Activated CD8-positive, alpha-beta memory T cell treated with anti-CD3 and anti-CD28 coated beads, Interleukin-2, amount 10 ng/mL, durations not matched to agents 7 days and 5 days (primary cell): ENCODE results near the gene ZNF181. TPM values are rescaled to one million over a fixed set of nuclear protein-coding genes. Genes with fewer than 3 reads are reported as not detected.
A peak's percentile ranks its signal among the peaks of the same experiment; 100 is the strongest.
"Not testable (repeated sequence)": the region's sequence is repeated elsewhere in the genome, so short reads cannot be mapped to it uniquely, and the experiment has no call there.

ENCODE experiments used
- ATAC-seq: fragments of 150-1000 bp; cut with Tn5 transposase; one replicate; pipeline ENCODE4 v1.10.0; 2021; ENCODE audit warnings: moderate library complexity
- CTCF ChIA-PET: fragments of 350-600 bp; sonication (Branson Sonifier 250); formaldehyde crosslinking; loops from one replicate; lab custom pipeline; 2021; ENCODE audit warnings: antibody characterized with exemption; lab: Charles Lee
- DNase-seq: peaks from one replicate; pipeline ENCODE4 v3.0.0-alpha.2; 2020
- H3K27ac Mint-ChIP-seq: one replicate; pipeline ENCODE4 v1.8.0; 2021; ENCODE audit warnings: mild to moderate bottlenecking, mixed read lengths
- H3K27me3 Mint-ChIP-seq: one replicate; pipeline ENCODE4 v1.8.0; 2021; ENCODE audit warnings: mixed read lengths
- H3K36me3 Mint-ChIP-seq: one replicate; pipeline ENCODE4 v1.8.0; 2021; ENCODE audit warnings: mild to moderate bottlenecking, mixed read lengths
- H3K4me1 Mint-ChIP-seq: one replicate; pipeline ENCODE4 v1.8.0; 2021; ENCODE audit warnings: mixed read lengths
- H3K4me3 Mint-ChIP-seq: one replicate; pipeline ENCODE4 v1.8.0; 2021; ENCODE audit warnings: mild to moderate bottlenecking, moderate library complexity, mixed read lengths
- H3K9me3 Mint-ChIP-seq: one replicate; pipeline ENCODE4 v1.8.0; 2022; ENCODE audit warnings: low read depth, mixed read lengths
- total RNA-seq, 2 experiments: library from RNA; stranded (reverse); gene quantifications; one replicate each; pipeline ENCODE4 v1.2.3, GENCODE V29; 2021

Gene ZNF181
- 1 to 10 TPM; 1.9 to 3.6 TPM for total RNA-seq

DNA sequence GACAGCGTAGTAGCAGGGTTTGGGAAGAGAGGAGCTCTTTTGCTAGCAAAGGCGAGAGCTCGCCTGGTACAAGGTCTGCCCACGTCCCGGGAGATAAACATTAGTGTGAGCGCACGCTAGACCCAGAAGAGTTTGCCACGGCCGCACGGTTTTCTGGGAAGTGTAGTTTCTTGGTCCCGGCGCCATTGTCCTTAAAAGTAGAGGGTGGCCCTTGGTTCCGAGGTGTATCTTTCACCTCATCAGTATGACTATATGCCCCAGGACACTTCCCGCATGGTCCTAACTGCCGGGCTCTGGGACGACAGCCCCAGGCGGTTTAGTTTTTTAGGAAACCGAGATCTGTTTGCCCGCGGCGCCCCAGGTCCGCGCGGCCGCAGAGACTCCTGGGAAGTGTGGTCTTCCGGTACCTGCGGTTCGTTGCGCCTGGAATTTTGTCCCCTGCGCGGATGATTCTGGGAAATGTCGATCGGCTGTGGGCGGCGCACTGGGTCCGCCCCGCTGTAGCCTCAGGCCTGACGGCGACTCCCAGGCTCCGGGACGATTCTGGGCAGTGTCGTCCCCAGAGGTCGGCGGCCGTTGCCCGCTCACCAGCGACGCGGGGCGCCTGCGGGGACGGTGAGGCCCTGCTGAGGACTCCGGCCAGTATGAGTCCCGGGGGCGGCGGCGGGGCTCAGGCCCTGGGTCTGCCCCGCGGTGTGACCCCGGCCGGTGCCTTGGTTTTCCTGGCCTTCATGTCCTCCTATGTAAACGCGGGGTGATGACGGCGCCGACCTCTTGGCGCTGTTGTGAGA, at the start of gene ZNF181:
ZNF181 (plus strand) TSS at position 498 of the 791 bp plus-strand sequence. CDS start 795 bp downstream, outside the sequence.
- Mint-ChIP-seq H3K27ac (peak within 1 kb of the TSS; percentile 84), H3K36me3 (peaks cover 26% of the 10 kb centered on the region), H3K4me3 (peak within 1 kb of the TSS; percentile 83), H3K9me3 (peaks cover 17% of the 10 kb centered on the region), H3K4me1 (peaks cover 22% of the 10 kb centered on the region), H3K27me3 (no peaks in the 10 kb centered on the region)
- DNase-seq (peak; percentile 90), ATAC-seq (peak; percentile 90)
- CTCF ChIA-PET, result interaction anchor here (0.6 to 1.0 kb wide), 2 partner anchors 239 to 333 kb away, joined by 3 read pairs; no protein-coding TSS in a partner anchor

DNA sequence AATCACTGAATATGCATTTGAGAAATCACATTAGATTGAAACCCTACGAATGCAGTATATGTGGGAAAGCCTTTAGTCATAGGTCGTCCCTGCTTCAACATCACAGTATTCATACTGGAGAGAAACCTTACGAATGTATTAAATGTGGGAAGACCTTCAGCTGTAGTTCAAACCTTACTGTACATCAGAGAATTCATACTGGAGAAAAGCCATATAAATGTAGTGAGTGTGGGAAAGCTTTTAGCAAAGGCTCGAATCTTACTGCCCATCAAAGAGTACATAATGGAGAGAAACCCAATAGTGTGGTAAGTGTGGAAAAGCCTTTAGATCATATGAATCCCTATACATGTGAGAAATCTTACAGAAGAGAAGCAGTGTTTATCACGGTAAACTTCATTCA, 48.8 kb upstream of the ZNF181 start:
- ATAC-seq, CTCF ChIA-PET: not testable (repeated sequence)
- H3K9me3 Mint-ChIP-seq, result peaks cover 42% of the 10 kb centered on the region

GRCh38 chr19:34686455-34686854, 47.6 kb upstream of the ZNF181 start:
- H3K4me3 Mint-ChIP-seq, result no peak overlapping the region
- ATAC-seq (no peak), DNase-seq (no peak)
- H3K9me3 Mint-ChIP-seq, result peaks cover 39% of the 10 kb centered on the region
- H3K27me3 Mint-ChIP-seq, result no peaks in the 10 kb centered on the region
- no peak overlapping the region for H3K27ac Mint-ChIP-seq
- CTCF ChIA-PET, result interaction anchor here (1.3 kb wide), 1 partner anchor 47 kb away, joined by 5 read pairs; no protein-coding TSS in a partner anchor
- H3K36me3 Mint-ChIP-seq, result peaks cover 43% of the 10 kb centered on the region
- no peaks in the 10 kb centered on the region for H3K4me1 Mint-ChIP-seq

More for the DNA sequence above, 48.8 kb upstream of the ZNF181 start:
- H3K36me3 Mint-ChIP-seq, result peaks cover 53% of the 10 kb centered on the region
- H3K27ac Mint-ChIP-seq, H3K4me3 Mint-ChIP-seq, H3K4me1 Mint-ChIP-seq, H3K27me3 Mint-ChIP-seq, DNase-seq: not testable (repeated sequence)

DNA sequence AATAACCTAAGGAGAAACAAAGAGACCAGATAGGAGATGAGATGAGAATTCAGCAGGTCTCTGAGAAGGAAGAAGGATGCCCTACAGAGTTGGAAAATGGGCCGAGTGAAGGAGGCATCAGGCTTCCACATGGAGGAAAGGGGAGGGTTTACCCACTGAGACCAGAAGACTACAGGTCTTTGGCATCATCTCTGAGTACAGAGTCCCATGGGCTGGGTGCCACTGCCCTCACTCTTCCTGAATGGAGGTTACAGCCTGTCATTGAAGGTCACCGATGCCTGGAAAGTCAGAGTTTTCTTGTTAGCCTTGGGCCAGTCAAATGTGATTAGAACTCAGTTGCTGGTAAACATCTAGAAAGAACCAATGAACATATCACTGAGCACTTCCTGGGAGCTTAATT, 46.7 kb upstream of the ZNF181 start:
- Mint-ChIP-seq H3K27me3 (peaks cover 2% of the 10 kb centered on the region), H3K36me3 (peaks cover 35% of the 10 kb centered on the region), H3K27ac (no peak overlapping the region), H3K9me3 (peaks cover 38% of the 10 kb centered on the region), H3K4me3 (no peak overlapping the region), H3K4me1 (no peaks in the 10 kb centered on the region)
- DNase-seq (no peak), ATAC-seq (no peak)
- CTCF ChIA-PET, result interaction anchor here (1.3 kb wide), 1 partner anchor 48 kb away, joined by 5 read pairs; no protein-coding TSS in a partner anchor

DNA sequence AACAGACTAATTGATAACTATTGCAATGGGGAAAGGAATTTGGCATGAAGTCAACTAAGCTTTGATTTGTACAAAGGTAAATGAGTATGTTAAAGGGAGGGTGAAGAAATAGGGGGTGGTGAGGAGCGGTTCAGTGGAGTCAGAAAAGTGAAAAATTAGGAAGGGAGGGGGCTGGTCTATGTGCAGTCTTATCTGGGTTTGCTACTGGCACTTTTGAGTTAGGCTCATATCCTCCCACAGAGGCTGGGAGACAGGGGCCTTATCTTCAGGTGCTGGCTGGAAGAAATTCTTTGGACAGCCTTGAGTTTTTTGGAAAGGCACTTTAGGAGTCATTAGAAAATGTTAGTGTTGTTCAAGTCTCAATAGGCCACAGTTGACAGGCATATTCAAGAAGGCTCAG, 45.5 kb upstream of the ZNF181 start:
- no peak for ATAC-seq
- CTCF ChIA-PET, result no interaction called here
- Mint-ChIP-seq H3K4me1 (no peaks in the 10 kb centered on the region), H3K9me3 (peaks cover 33% of the 10 kb centered on the region), H3K4me3 (no peak overlapping the region), H3K27me3 (peaks cover 6% of the 10 kb centered on the region), H3K27ac (no peak overlapping the region), H3K36me3 (peaks cover 23% of the 10 kb centered on the region)
- DNase-seq, result no peak

DNA sequence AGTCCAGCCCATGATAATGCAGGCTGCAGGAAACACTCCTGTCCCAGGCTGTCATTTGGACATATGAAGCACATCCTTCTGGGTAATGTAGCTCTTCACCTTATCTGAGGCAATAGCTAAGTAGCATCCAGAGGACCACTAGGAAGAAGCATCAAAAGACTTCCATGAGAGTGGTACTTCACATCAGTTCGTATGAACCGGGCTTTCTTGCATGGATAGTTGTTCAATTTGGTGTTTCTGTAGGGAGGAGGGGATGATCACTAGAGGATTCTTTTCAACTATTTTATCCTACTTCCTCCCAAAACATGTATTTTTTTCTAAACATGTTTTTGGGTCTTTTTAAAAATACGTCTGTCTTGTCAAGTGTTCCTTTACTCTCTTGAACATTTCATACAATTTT, 43.7 kb upstream of the ZNF181 start:
- H3K27me3 Mint-ChIP-seq, result peaks cover 9% of the 10 kb centered on the region
- no peak overlapping the region for H3K27ac Mint-ChIP-seq
- ATAC-seq (no peak), DNase-seq (no peak)
- no peak overlapping the region for H3K4me3 Mint-ChIP-seq
- H3K4me1 Mint-ChIP-seq, result no peaks in the 10 kb centered on the region
- H3K36me3 Mint-ChIP-seq, result peaks cover 10% of the 10 kb centered on the region
- H3K9me3 Mint-ChIP-seq, result peaks cover 22% of the 10 kb centered on the region
- CTCF ChIA-PET, result interaction anchor here (1.0 kb wide), 1 partner anchor 13 kb away, joined by 3 read pairs; the partner anchor contains the start of genes SCGB2B2 and ZNF302

DNA sequence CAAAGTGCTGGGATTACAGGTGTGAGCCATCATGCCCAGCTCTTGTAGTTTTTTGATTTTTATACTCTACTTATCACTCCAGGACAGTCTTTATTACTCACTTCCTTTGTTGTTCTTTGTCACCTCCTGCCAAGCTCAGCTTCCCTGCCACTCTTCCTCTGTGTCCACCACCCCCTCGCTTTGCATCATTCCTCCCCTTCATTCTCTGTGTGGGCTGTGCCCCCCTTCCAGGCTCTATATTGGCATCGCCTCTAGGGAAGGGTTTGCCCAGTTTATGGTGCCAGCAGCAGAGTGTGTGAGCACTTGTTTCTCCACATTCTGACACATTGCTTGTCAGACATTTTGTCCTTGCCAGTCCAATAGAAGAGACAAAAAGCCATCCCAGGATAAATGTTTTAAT, 41.5 kb upstream of the ZNF181 start:
- H3K4me3 Mint-ChIP-seq, result no peak overlapping the region
- no peaks in the 10 kb centered on the region for H3K36me3 Mint-ChIP-seq
- no peaks in the 10 kb centered on the region for H3K4me1 Mint-ChIP-seq
- no peak for ATAC-seq
- no peak overlapping the region for H3K27ac Mint-ChIP-seq
- peaks cover 7% of the 10 kb centered on the region for H3K9me3 Mint-ChIP-seq
- peaks cover 9% of the 10 kb centered on the region for H3K27me3 Mint-ChIP-seq
- DNase-seq, result no peak
- CTCF ChIA-PET, result no interaction called here

GRCh38 chr19:34707661-34708060, 26.4 kb upstream of the ZNF181 start:
- no peak overlapping the region for H3K27ac Mint-ChIP-seq
- CTCF ChIA-PET, result no interaction called here

GRCh38 chr19:34711890-34712289, 22.2 kb upstream of the ZNF181 start:
- Mint-ChIP-seq H3K4me1 (peaks cover 1% of the 10 kb centered on the region), H3K9me3 (peaks cover 20% of the 10 kb centered on the region), H3K36me3 (peaks cover 10% of the 10 kb centered on the region), H3K4me3 (no peak overlapping the region), H3K27me3 (peaks cover 3% of the 10 kb centered on the region), H3K27ac (no peak overlapping the region)
- ATAC-seq (no peak), DNase-seq (no peak)
- CTCF ChIA-PET, result interaction anchor here (1.0 to 4.6 kb wide), 3 partner anchors 33 to 72 kb away, joined by 4 to 37 read pairs (median 6); partner anchors contain the start of genes SCGB2B2 and ZNF302

More at GRCh38 chr19:34707661-34708060, 26.4 kb upstream of the ZNF181 start:
- peaks cover 1% of the 10 kb centered on the region for H3K4me1 Mint-ChIP-seq
- H3K4me3 Mint-ChIP-seq, result no peak overlapping the region
- H3K36me3 Mint-ChIP-seq, result no peaks in the 10 kb centered on the region
- ATAC-seq, result no peak
- H3K9me3 Mint-ChIP-seq, result peaks cover 5% of the 10 kb centered on the region
- no peak for DNase-seq
- H3K27me3 Mint-ChIP-seq, result peaks cover 10% of the 10 kb centered on the region

DNA sequence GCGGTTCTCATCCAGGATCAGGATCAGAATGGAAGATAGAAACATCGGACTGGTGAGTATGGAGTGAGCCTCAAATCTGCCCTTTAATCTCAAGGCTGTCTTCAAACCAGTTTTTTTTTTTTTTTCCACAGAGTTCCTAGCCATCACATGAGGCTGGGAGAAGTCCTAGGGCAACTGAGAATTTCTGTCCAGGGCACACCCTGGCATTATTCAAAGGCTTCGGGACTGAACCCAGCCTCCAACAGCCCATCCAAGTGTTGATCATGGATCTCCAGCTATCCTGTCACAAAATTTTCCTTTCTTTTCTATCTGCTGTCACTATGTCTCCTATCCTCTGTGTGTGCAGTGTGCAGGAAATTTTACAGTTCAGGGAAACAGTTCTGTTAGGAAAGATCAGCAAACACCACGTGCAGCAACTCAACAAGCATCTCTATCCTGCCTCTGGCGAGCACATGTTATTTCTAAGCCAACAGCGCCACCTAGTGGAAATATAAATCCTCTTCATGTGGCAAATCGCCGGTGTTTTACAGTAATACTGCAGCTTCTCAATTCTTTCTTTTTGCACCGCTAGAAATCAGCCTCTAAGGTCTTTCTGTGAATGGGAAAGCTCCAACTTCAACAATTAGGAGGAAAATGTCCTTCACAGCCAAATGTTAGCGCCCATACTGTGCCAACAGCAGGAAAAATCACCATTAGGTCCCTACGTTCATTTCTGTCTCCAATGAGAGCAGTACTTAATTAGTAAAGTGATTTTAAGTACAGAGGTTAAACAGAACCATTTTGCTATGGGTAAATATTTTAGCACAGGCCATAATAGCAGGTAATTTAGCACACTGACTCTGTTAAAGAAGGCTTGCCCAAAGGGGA, 21.4 kb upstream of the ZNF181 start:
- H3K27me3 Mint-ChIP-seq, result peaks cover 9% of the 10 kb centered on the region
- peaks cover 17% of the 10 kb centered on the region for H3K9me3 Mint-ChIP-seq
- ATAC-seq (peak; percentile 53), DNase-seq (peak; percentile 66)
- H3K4me3 Mint-ChIP-seq, result no peak overlapping the region
- CTCF ChIA-PET, result interaction anchor here (0.7 to 4.6 kb wide), 5 partner anchors 14 to 73 kb away, joined by 3 to 37 read pairs (median 4); partner anchors contain the start of genes SCGB2B2 and ZNF302
- H3K4me1 Mint-ChIP-seq, result peaks cover 1% of the 10 kb centered on the region
- peaks cover 10% of the 10 kb centered on the region for H3K36me3 Mint-ChIP-seq
- no peak overlapping the region for H3K27ac Mint-ChIP-seq

GRCh38 chr19:34713262-34713637, 20.8 kb upstream of the ZNF181 start:
- CTCF ChIA-PET, result interaction anchor here (0.7 to 4.6 kb wide), 4 partner anchors 13 to 74 kb away, joined by 3 to 37 read pairs (median 4); partner anchors contain the start of genes SCGB2B2 and ZNF302
- Mint-ChIP-seq H3K27me3 (peaks cover 9% of the 10 kb centered on the region), H3K9me3 (peaks cover 17% of the 10 kb centered on the region), H3K4me1 (peaks cover 1% of the 10 kb centered on the region), H3K27ac (no peak overlapping the region), H3K4me3 (no peak overlapping the region), H3K36me3 (peaks cover 10% of the 10 kb centered on the region)
- DNase-seq (no peak), ATAC-seq (no peak)

- Mint-ChIP-seq H3K9me3 (peaks cover 17% of the 10 kb centered on the region), H3K27me3 (peaks cover 9% of the 10 kb centered on the region), H3K27ac (no peak overlapping the region), H3K4me1 (peaks cover 1% of the 10 kb centered on the region), H3K36me3 (peaks cover 10% of the 10 kb centered on the region), H3K4me3 (no peak overlapping the region)
- CTCF ChIA-PET, result no interaction called here
- DNase-seq, result no peak
- ATAC-seq, result no peak
Measured at GRCh38 chr19:34715357-34715756, 18.7 kb upstream of the ZNF181 start.

DNA sequence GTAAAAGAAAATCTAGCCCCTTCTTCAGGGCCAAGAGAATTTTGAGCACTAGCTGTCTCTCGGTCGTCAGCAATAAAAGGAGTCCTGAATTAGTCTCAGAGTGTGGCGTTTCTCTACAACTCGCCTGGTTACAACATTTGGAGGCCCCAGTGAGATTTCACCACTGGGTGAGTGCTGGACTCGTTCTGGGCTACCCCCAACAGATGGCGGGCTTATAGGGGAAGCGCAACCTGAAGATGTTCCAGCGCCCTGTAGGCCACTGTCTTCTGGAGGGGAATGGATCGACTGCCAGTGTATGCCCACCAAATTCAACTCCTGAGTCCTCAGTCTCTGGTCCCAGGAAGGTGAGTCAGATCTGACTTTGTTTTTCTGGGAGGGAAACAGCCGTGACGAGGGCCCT, 11.7 kb upstream of the ZNF181 start:
- no peaks in the 10 kb centered on the region for H3K4me1 Mint-ChIP-seq
- no peak overlapping the region for H3K4me3 Mint-ChIP-seq
- no peak for DNase-seq
- H3K27me3 Mint-ChIP-seq, result peaks cover 13% of the 10 kb centered on the region
- CTCF ChIA-PET, result interaction anchor here (0.6 kb wide), 1 partner anchor 220 kb away, joined by 5 read pairs; no protein-coding TSS in a partner anchor
- H3K9me3 Mint-ChIP-seq, result no peaks in the 10 kb centered on the region
- no peak overlapping the region for H3K27ac Mint-ChIP-seq
- no peaks in the 10 kb centered on the region for H3K36me3 Mint-ChIP-seq
- ATAC-seq, result no peak
